C4-2B (cell line): ENCODE results near the gene KCNAB1.

Experiments
- ZFX ChIP-seq: fragments of 450-650 bp; IDR thresholded peaks from 2 replicates; pipeline ENCODE4 v1.6.1; 2017
- TF ChIP-seq, protein P1 (sequence below): fragments of 450-650 bp; conservative IDR thresholded peaks from 2 replicates; pipeline ENCODE4 v1.5.1; 2017; ENCODE audit warnings: mild to moderate bottlenecking

DNA sequence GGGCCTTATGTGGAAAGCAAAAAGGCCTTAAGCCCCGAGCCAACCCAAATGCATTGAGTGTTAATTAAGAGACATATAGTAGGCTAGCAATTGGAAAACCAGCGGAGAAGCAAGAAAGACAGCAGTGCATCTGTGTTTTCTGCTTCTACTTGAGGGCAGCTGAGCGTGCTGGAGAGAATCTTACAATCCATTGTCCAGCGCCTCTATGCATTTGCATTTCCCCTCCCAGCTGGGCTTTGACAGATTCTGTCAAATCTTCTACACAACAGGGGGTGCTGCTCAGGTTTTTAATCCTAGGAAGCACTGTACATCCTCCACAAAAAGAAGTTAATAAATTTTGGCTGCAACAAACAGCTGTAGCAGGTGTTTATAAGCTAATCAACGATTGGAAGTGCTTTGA, 410.6 kb downstream of the KCNAB1 start:
- TF ChIP-seq, protein P1, sequence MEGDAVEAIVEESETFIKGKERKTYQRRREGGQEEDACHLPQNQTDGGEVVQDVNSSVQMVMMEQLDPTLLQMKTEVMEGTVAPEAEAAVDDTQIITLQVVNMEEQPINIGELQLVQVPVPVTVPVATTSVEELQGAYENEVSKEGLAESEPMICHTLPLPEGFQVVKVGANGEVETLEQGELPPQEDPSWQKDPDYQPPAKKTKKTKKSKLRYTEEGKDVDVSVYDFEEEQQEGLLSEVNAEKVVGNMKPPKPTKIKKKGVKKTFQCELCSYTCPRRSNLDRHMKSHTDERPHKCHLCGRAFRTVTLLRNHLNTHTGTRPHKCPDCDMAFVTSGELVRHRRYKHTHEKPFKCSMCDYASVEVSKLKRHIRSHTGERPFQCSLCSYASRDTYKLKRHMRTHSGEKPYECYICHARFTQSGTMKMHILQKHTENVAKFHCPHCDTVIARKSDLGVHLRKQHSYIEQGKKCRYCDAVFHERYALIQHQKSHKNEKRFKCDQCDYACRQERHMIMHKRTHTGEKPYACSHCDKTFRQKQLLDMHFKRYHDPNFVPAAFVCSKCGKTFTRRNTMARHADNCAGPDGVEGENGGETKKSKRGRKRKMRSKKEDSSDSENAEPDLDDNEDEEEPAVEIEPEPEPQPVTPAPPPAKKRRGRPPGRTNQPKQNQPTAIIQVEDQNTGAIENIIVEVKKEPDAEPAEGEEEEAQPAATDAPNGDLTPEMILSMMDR: no peak
- no peak for TF ChIP-seq ZFX
